Osteoblast (primary cell): ENCODE measurements around the gene SLC38A10. TPM values are rescaled to one million over a fixed set of nuclear protein-coding genes. Genes with fewer than 3 reads are reported as not detected.

Experiments used
- DNase-seq: peaks from one replicate; pipeline ENCODE4 v3.0.0; 2011; ENCODE audit warnings: low spot score, mixed read lengths; ENCODE audit not compliant: insufficient read length; ENCODE audit errors: missing footprints
- H2AFZ ChIP-seq: 2 replicates; pipeline ENCODE4 v1.6.0; 2011; ENCODE audit warnings: mild to moderate bottlenecking, low read length
- H3K27ac ChIP-seq: 2 replicates; pipeline ENCODE4 v1.5.1; 2011; ENCODE audit warnings: mild to moderate bottlenecking, low read depth, low read length, moderate library complexity
- H3K27me3 ChIP-seq: 2 replicates; pipeline ENCODE4 v1.6.0; 2012; ENCODE audit warnings: mild to moderate bottlenecking, control low read depth, inconsistent platforms, low read length, moderate library complexity; ENCODE audit not compliant: insufficient read depth
- H3K36me3 ChIP-seq: 2 replicates; pipeline ENCODE4 v1.5.1; 2011; ENCODE audit warnings: mild to moderate bottlenecking, low read length, control low read depth, moderate library complexity; ENCODE audit not compliant: insufficient read depth
- H3K4me1 ChIP-seq: 2 replicates; pipeline ENCODE4 v1.5.1; 2011; ENCODE audit warnings: mild to moderate bottlenecking, low read length, control low read depth, moderate library complexity; ENCODE audit not compliant: insufficient read depth
- H3K4me2 ChIP-seq: 2 replicates; pipeline ENCODE4 v1.6.0; 2011; ENCODE audit warnings: mild to moderate bottlenecking, low read length; ENCODE audit not compliant: insufficient read depth
- H3K4me3 ChIP-seq: fragments of 200-600 bp; sonication (generic); 3 replicates; pipeline ENCODE4 v1.5.1; 2012; ENCODE audit warnings: mild to moderate bottlenecking, low read length, inconsistent platforms; ENCODE audit not compliant: insufficient read depth
- H3K79me2 ChIP-seq: 2 replicates; pipeline ENCODE4 v1.6.0; 2012; ENCODE audit warnings: mild to moderate bottlenecking, low read length, control low read depth, inconsistent platforms; ENCODE audit not compliant: insufficient read depth
- H3K9me3 ChIP-seq: 2 replicates; pipeline ENCODE4 v1.5.1; 2011; ENCODE audit warnings: low read depth, low read length, control low read depth
- H4K20me1 ChIP-seq: 2 replicates; pipeline ENCODE4 v1.6.0; 2012; ENCODE audit warnings: mild to moderate bottlenecking, low read length, control low read depth; ENCODE audit not compliant: insufficient read depth
- total RNA-seq: library from RNA; depleted of rRNA; stranded (reverse); fragments of >200 nt; gene quantifications from 2 replicates; pipeline ENCODE4 v1.2.3, GENCODE V29; 2012
- TF ChIP-seq, protein P1 (sequence below): IDR thresholded peaks from 2 replicates; pipeline ENCODE4 v1.5.1; 2011; ENCODE audit warnings: mild to moderate bottlenecking, low read depth, low read length, moderate library complexity; ENCODE audit errors: extremely low read depth

SLC38A10 gene
- total RNA-seq = 85.5 and 92.6 TPM in 2 replicates

DNA sequence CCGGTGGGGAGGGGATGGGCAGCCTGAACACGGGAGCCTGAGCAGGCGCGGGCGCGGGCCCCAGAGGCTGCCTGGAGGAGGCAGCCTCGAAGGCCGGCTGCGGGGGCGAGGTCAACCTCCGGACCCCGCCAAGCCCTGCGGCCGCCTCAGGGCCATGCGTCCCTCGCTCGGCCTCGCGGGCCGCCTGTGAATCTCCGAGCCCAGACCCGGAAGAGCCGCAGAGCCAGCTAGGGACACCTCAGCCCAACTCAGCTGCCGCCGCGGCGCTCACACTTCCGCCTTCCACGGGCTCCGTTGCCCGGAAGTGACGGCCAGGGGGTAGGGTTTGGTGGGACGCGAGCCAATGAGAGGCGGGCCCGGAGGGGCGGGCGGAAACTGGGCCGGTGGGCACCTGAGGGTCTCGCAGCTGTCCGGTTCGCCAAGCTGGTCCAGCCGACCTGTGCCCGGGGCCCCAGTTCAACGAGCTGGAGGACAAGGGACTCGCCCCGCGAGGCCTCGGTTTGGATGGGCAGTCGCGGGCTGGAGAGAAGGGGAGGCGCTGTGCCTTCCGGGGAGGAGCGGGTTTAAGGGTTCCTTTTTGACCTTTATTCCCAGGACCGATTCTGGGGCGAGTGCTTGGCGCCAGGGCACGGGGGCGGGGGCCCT lies at the start of gene SLC38A10:
Gene SLC38A10 (minus strand): TSS at position 277 of the 645 bp plus-strand sequence. CDS start 386 bp downstream, outside the sequence.
- Histone ChIP-seq H3K9me3 (no peaks in the 10 kb centered on the region), H3K27ac (peak within 1 kb of the TSS; percentile 86), H2AFZ (peak within 1 kb of the TSS; percentile 97), H3K79me2 (peaks cover 49% of the 10 kb centered on the region), H3K27me3 (no peaks in the 10 kb centered on the region), H4K20me1 (peaks cover 7% of the 10 kb centered on the region), H3K4me1 (peaks cover 14% of the 10 kb centered on the region), H3K4me2 (peak within 1 kb of the TSS; percentile 97), H3K4me3 (peak within 1 kb of the TSS; percentile 91), H3K36me3 (no peaks in the 10 kb centered on the region)
- peak; percentile 100 for DNase-seq
- TF ChIP-seq, protein P1, sequence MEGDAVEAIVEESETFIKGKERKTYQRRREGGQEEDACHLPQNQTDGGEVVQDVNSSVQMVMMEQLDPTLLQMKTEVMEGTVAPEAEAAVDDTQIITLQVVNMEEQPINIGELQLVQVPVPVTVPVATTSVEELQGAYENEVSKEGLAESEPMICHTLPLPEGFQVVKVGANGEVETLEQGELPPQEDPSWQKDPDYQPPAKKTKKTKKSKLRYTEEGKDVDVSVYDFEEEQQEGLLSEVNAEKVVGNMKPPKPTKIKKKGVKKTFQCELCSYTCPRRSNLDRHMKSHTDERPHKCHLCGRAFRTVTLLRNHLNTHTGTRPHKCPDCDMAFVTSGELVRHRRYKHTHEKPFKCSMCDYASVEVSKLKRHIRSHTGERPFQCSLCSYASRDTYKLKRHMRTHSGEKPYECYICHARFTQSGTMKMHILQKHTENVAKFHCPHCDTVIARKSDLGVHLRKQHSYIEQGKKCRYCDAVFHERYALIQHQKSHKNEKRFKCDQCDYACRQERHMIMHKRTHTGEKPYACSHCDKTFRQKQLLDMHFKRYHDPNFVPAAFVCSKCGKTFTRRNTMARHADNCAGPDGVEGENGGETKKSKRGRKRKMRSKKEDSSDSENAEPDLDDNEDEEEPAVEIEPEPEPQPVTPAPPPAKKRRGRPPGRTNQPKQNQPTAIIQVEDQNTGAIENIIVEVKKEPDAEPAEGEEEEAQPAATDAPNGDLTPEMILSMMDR = no peak

DNA sequence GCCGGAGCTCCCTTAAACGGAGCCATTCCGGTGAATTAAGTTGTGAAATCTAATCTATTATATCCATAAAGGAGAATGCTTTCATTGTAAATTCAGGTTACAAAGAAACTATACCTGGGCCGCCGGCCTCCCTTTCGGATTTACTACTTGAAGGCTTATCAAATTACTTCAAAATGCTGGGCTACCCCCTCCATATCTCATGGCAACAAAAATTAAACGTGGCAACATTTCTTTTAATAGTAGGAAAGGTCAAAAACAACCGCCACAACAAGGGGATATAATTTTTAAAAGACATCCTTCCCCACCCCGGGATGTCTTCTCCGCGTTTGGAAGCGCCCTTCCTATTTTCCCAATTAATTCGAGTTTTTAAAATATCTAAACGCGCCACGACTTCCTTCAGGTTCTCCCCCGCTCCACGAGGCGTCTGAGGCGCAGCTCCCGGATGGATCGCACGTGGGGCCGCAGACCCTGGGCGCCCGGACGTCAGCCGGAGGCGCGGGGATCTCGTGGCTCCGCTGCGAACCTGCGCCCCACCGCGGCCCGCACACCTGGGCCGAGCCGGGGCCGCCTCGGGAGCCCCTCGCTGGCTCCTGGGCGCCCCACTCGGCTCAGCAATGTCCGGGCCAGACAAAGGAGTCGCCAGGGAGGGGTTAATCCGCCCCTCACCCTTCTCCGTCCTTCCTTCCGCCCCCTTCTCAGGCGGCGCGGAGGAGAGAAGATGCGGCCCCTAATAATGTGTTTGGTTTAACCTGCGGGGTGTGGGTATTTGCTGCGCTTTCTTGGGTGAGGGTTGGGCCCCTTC lies 47.4 kb upstream of the SLC38A10 start:
- peak overlapping the region; percentile 73 for H3K27ac ChIP-seq
- DNase-seq = no peak
- H2AFZ ChIP-seq = peak overlapping the region; percentile 70

DNA sequence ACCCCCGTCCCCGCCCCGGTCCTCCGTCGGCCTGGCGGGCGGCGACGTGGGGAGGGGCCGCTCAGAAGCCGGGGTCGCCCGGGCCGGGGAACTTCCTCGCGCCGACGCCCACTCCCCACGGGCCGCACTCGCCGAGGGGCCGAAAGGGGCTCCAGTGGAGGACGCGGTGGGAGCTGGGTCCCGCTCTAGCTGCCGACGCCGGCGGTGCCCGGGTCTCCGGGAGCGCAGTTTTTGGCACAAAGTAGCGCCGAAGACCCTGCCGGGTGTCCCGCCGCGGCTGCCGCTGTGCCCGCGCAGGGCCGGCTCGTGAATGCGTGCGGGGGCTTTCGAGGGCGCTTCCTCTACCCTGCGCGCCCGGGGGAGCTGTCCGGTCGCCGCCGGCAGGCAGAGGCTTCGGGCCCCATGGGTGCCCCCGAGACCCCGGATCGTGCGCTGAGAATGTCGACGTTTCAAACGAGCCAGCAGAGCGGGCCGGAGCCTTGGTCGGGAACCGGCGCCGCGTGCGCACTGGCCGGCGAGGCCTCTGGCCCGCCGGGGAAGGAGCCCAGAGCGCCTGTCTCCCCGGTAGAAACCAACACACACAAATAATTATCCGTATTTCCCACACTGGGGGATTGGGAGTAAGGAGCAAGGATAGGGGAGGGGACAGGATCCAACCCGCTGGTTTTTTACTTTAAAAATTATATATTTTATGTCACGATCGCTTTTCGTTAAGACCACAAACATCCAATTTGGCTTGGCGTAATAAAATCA lies 46.6 kb upstream of the SLC38A10 start:
- DNase-seq = no peak
- TF ChIP-seq, protein P1 = no peak
- H3K79me2 ChIP-seq = peaks cover 70% of the 10 kb centered on the region
- H3K4me3 ChIP-seq = peak overlapping the region; percentile 42
- no peak overlapping the region for H2AFZ ChIP-seq
- peaks cover 4% of the 10 kb centered on the region for H3K4me1 ChIP-seq
- H3K4me2 ChIP-seq = peak overlapping the region; percentile 93
- no peaks in the 10 kb centered on the region for H3K27me3 ChIP-seq
- H3K27ac ChIP-seq = no peak overlapping the region
- no peaks in the 10 kb centered on the region for H3K9me3 ChIP-seq
- H3K36me3 ChIP-seq = no peaks in the 10 kb centered on the region
- H4K20me1 ChIP-seq = peaks cover 21% of the 10 kb centered on the region

More for the DNA sequence above, 47.4 kb upstream of the SLC38A10 start:
- TF ChIP-seq, protein P1 = no peak
- Histone ChIP-seq H4K20me1 (peaks cover 21% of the 10 kb centered on the region), H3K4me3 (peak overlapping the region; percentile 94), H3K4me1 (peaks cover 6% of the 10 kb centered on the region), H3K79me2 (peaks cover 70% of the 10 kb centered on the region), H3K36me3 (no peaks in the 10 kb centered on the region), H3K27me3 (no peaks in the 10 kb centered on the region), H3K4me2 (peak overlapping the region; percentile 93), H3K9me3 (no peaks in the 10 kb centered on the region)
